HepG2 (cell line): ENCODE data around the gene CYP2W1. TPM values are rescaled to one million over a fixed set of nuclear protein-coding genes. Genes with fewer than 3 reads are reported as not detected.

Source experiments
- CC2D1A ChIP-seq: sonication (generic); formaldehyde crosslinking; IDR thresholded peaks from 2 replicates; pipeline ENCODE4 v1.8.1; 2023; ENCODE audit warnings: mild to moderate bottlenecking, missing genetic modification reagents
- HOXA5 ChIP-seq: sonication (generic); formaldehyde crosslinking; IDR thresholded peaks from 2 replicates; pipeline ENCODE4 v1.4.0; 2020; ENCODE audit warnings: missing genetic modification reagents
- MAF1 ChIP-seq: sonication (generic); formaldehyde crosslinking; IDR thresholded peaks from 2 replicates; pipeline ENCODE4 v1.5.0; 2020; ENCODE audit warnings: missing genetic modification reagents, borderline replicate concordance
- MEIS1 ChIP-seq: sonication (generic); formaldehyde crosslinking; IDR thresholded peaks from 2 replicates; pipeline ENCODE4 v1.9.0; 2021; ENCODE audit warnings: mild to moderate bottlenecking, missing genetic modification reagents, moderate library complexity, borderline replicate concordance
- PAWR ChIP-seq: sonication (generic); formaldehyde crosslinking; IDR thresholded peaks from 2 replicates; pipeline ENCODE4 v1.4.0; 2020; ENCODE audit warnings: missing genetic modification reagents, mild to moderate bottlenecking, borderline replicate concordance
- TBL1XR1 ChIP-seq: fragments of 150-350 bp; IDR thresholded peaks from 2 replicates; pipeline ENCODE4 v1.6.1; 2014; ENCODE audit warnings: borderline replicate concordance, low read length; ENCODE audit not compliant: partially characterized antibody
- U2AF2 ChIP-seq: fragments of 200-400 bp; formaldehyde crosslinking; IDR thresholded peaks from 2 replicates; pipeline ENCODE4 v1.6.1; 2017; ENCODE audit warnings: low read depth, mild to moderate bottlenecking, low read length
- ZBTB20 ChIP-seq: sonication (generic); formaldehyde crosslinking; IDR thresholded peaks from 2 replicates; pipeline ENCODE4 v1.8.1; 2023; ENCODE audit warnings: missing genetic modification reagents, low read depth, mild to moderate bottlenecking, borderline replicate concordance
- ZBTB7A ChIP-seq: sonication (generic); formaldehyde crosslinking; IDR thresholded peaks from 2 replicates; pipeline ENCODE4 v1.8.0; 2022; ENCODE audit warnings: mild to moderate bottlenecking, missing genetic modification reagents
- ZFP36L1 ChIP-seq: sonication (generic); formaldehyde crosslinking; IDR thresholded peaks from 2 replicates; pipeline ENCODE4 v1.8.0; 2022; ENCODE audit warnings: mild to moderate bottlenecking, missing genetic modification reagents, moderate library complexity
- ZFP37 ChIP-seq: sonication (generic); formaldehyde crosslinking; IDR thresholded peaks from 2 replicates; pipeline ENCODE4 v1.4.0; 2020; ENCODE audit warnings: missing genetic modification reagents, borderline replicate concordance
- ZFY ChIP-seq: sonication (generic); formaldehyde crosslinking; IDR thresholded peaks from 2 replicates; pipeline ENCODE4 v1.4.0; 2020; ENCODE audit warnings: missing genetic modification reagents
- ZNF3 ChIP-seq: IDR thresholded peaks from 2 replicates; pipeline ENCODE4 v1.7.0; 2017; ENCODE audit warnings: inconsistent platforms
- ZNF367 ChIP-seq: sonication (generic); formaldehyde crosslinking; IDR thresholded peaks from 2 replicates; pipeline ENCODE4 v1.4.0; 2020; ENCODE audit warnings: missing genetic modification reagents, borderline replicate concordance
- ZNF484 ChIP-seq: sonication (generic); formaldehyde crosslinking; IDR thresholded peaks from 2 replicates; pipeline ENCODE4 v1.5.1; 2020; ENCODE audit warnings: mild to moderate bottlenecking, low read depth, missing genetic modification reagents, borderline replicate concordance
- polyA plus RNA-seq, 8 experiments: library from polyadenylated mRNA; depleted of rRNA in 3 of 8; stranded (reverse) in 7 of 8; unstranded in 1 of 8; fragments of >200 nt; fragmentation: Illumina TruSeq in 4 of 8; extraction: Trizol in 4 of 8; gene quantifications; 2 replicates each; pipeline versions ENCODE4 v1.2.1 to v1.2.3, GENCODE V29; 2011 to 2016; ENCODE audit warnings: low read depth in 4 of 8, missing spikeins in 1 of 8, mixed read lengths in 1 of 8; ENCODE audit not compliant: insufficient read depth in 1 of 8
- total RNA-seq, 5 experiments: library from RNA; depleted of rRNA; stranded (reverse); fragments of >200 nt; fragmentation: Illumina TruSeq; extraction: Trizol; gene quantifications; 2 replicates each; pipeline ENCODE4 v1.2.3, GENCODE V29; 2016; ENCODE audit warnings: low read depth in 1 of 5
- TF ChIP-seq, protein P1 (sequence below): sonication (generic); formaldehyde crosslinking; conservative IDR thresholded peaks from 2 replicates; pipeline ENCODE4 v1.4.0; 2020; ENCODE audit warnings: missing genetic modification reagents
- TF ChIP-seq, protein P2 (sequence below): IDR thresholded peaks from 2 replicates; pipeline ENCODE4 v1.4.0; 2020; ENCODE audit warnings: mild to moderate bottlenecking, missing genetic modification reagents
- TF ChIP-seq, protein P3 (sequence below): sonication (generic); formaldehyde crosslinking; conservative IDR thresholded peaks from 2 replicates; pipeline ENCODE4 v1.8.0; 2022; ENCODE audit warnings: missing genetic modification reagents

Gene CYP2W1
- total and polyA plus RNA-seq, 2 of the 13 experiments (the other 11 are each of a cell fraction or from before 2014, with no cell fraction given), result 19.5 to 31.7 TPM

DNA sequence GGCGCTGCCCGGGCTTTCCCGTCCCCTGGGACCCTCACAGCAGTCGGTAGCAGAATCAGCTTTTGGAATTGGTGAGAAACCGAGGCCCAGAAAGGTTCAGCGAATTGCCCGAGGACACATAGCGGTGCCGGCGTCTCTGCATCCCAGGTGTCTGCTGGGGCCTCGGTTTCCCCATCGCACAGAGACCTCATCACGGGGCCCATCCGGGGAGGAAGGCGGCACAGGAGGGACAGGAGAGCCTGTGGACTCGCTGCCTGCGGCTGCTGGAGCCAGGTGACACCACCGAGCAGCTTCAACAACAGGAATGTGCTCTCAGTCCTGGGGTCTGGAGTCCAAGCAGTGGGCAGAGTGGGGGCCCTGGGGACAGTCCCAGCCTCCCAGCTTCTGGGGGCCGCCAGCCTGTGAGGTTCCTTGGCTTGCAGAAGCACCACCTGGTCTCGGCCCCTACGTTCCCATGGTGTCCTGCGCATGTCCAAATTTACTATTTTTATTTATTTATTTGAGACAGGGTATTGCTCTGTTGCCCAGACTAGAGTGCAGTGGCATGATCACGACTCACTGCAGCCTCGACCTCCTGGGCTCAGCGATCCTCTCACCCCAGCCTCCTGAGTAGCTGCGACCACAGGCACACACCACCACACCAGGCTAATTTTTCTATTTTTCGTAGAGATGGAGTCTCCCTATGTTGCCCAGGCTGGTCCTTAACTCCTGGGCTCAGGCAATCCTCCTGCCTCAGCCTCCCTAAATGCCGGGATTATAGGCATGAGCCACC, 7.1 kb upstream of the CYP2W1 start (continued):
- TF ChIP-seq U2AF2, result no peak
- no peak for TF ChIP-seq ZNF3 (CRISPR knock-in tag)
- no peak for TF ChIP-seq MAF1 (CRISPR knock-in tag)
- TF ChIP-seq HOXA5 (CRISPR knock-in tag), result no peak
- TF ChIP-seq PAWR (CRISPR knock-in tag), result no peak
- TF ChIP-seq, protein P1, sequence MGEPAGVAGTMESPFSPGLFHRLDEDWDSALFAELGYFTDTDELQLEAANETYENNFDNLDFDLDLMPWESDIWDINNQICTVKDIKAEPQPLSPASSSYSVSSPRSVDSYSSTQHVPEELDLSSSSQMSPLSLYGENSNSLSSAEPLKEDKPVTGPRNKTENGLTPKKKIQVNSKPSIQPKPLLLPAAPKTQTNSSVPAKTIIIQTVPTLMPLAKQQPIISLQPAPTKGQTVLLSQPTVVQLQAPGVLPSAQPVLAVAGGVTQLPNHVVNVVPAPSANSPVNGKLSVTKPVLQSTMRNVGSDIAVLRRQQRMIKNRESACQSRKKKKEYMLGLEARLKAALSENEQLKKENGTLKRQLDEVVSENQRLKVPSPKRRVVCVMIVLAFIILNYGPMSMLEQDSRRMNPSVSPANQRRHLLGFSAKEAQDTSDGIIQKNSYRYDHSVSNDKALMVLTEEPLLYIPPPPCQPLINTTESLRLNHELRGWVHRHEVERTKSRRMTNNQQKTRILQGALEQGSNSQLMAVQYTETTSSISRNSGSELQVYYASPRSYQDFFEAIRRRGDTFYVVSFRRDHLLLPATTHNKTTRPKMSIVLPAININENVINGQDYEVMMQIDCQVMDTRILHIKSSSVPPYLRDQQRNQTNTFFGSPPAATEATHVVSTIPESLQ (CRISPR knock-in tag), result no peak
- no peak for TF ChIP-seq ZNF367 (CRISPR knock-in tag)
- no peak for TF ChIP-seq CC2D1A
- TF ChIP-seq ZFY (CRISPR knock-in tag), result no peak; the same call in 1 of the 2 replicates
- no peak for TF ChIP-seq ZNF484
- TF ChIP-seq MEIS1 (CRISPR knock-in tag), result no peak
- TF ChIP-seq, protein P2, sequence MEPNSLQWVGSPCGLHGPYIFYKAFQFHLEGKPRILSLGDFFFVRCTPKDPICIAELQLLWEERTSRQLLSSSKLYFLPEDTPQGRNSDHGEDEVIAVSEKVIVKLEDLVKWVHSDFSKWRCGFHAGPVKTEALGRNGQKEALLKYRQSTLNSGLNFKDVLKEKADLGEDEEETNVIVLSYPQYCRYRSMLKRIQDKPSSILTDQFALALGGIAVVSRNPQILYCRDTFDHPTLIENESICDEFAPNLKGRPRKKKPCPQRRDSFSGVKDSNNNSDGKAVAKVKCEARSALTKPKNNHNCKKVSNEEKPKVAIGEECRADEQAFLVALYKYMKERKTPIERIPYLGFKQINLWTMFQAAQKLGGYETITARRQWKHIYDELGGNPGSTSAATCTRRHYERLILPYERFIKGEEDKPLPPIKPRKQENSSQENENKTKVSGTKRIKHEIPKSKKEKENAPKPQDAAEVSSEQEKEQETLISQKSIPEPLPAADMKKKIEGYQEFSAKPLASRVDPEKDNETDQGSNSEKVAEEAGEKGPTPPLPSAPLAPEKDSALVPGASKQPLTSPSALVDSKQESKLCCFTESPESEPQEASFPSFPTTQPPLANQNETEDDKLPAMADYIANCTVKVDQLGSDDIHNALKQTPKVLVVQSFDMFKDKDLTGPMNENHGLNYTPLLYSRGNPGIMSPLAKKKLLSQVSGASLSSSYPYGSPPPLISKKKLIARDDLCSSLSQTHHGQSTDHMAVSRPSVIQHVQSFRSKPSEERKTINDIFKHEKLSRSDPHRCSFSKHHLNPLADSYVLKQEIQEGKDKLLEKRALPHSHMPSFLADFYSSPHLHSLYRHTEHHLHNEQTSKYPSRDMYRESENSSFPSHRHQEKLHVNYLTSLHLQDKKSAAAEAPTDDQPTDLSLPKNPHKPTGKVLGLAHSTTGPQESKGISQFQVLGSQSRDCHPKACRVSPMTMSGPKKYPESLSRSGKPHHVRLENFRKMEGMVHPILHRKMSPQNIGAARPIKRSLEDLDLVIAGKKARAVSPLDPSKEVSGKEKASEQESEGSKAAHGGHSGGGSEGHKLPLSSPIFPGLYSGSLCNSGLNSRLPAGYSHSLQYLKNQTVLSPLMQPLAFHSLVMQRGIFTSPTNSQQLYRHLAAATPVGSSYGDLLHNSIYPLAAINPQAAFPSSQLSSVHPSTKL (CRISPR knock-in tag), result no peak
- TF ChIP-seq ZBTB20 (CRISPR knock-in tag), result no peak
- no peak for TF ChIP-seq ZBTB7A
- no peak for TF ChIP-seq ZFP36L1
- TF ChIP-seq, protein P3, sequence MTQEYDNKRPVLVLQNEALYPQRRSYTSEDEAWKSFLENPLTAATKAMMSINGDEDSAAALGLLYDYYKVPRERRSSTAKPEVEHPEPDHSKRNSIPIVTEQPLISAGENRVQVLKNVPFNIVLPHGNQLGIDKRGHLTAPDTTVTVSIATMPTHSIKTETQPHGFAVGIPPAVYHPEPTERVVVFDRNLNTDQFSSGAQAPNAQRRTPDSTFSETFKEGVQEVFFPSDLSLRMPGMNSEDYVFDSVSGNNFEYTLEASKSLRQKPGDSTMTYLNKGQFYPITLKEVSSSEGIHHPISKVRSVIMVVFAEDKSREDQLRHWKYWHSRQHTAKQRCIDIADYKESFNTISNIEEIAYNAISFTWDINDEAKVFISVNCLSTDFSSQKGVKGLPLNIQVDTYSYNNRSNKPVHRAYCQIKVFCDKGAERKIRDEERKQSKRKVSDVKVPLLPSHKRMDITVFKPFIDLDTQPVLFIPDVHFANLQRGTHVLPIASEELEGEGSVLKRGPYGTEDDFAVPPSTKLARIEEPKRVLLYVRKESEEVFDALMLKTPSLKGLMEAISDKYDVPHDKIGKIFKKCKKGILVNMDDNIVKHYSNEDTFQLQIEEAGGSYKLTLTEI (CRISPR knock-in tag), result no peak
- TF ChIP-seq ZFP37 (CRISPR knock-in tag), result no peak
- no peak for TF ChIP-seq TBL1XR1
